Measurements from ENCODE around the gene ELMO3. TPM values are rescaled to one million over a fixed set of nuclear protein-coding genes. Genes with fewer than 3 reads are reported as not detected.

ELMO3 gene
- total and polyA plus RNA-seq, 2 of the 13 experiments (the other 11 are each of a cell fraction or from before 2014, with no cell fraction given), result 2.6 to 4.0 TPM

DNA sequence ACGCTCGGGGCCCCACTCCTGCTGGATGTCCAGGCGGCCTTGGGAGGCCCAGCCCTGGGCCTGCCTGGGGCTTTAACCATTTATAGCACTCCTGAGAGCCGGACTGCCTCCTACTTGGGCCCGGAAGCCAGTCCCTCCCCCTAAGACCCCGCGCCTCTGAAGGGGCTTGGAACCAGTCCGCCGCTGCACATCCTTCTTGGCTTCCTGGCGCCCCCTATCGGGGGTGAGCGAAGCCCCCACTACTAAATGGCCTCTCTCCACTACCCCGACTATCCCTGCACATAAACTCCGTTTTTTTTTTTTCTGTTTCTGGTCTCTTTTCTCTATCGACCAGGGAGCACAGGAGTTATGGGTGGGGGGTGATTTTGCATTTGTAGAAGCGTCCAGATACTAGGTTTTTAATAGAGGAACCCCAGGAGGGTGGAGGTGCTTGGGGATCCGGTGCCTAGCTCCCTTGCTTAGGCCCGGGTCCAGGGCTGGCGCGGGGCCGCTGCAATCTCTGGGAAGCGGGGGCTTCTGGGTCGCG, 29.2 kb upstream of the ELMO3 start (continued):
- TF ChIP-seq, protein P1, sequence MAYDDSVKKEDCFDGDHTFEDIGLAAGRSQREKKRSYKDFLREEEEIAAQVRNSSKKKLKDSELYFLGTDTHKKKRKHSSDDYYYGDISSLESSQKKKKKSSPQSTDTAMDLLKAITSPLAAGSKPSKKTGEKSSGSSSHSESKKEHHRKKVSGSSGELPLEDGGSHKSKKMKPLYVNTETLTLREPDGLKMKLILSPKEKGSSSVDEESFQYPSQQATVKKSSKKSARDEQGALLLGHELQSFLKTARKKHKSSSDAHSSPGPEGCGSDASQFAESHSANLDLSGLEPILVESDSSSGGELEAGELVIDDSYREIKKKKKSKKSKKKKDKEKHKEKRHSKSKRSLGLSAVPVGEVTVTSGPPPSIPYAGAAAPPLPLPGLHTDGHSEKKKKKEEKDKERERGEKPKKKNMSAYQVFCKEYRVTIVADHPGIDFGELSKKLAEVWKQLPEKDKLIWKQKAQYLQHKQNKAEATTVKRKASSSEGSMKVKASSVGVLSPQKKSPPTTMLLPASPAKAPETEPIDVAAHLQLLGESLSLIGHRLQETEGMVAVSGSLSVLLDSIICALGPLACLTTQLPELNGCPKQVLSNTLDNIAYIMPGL (CRISPR knock-in tag; IDR thresholded peaks at IDR 0.05; ENCODE audit: borderline replicate concordance in 1 of 2, low read depth in 1 of 2), result peak in 1 of 2 experiments; percentile 83; a peak in 2 of 4 replicates
- TF ChIP-seq ZNF501 (CRISPR knock-in tag; IDR thresholded peaks at IDR 0.05) (peak; percentile 64), ZNF563 (CRISPR knock-in tag; IDR thresholded peaks at IDR 0.05) (0 out of 2 replicates have a peak, but pooled peaks have one; percentile 35), TBX2 (CRISPR knock-in tag; IDR thresholded peaks at IDR 0.05; ENCODE audit: borderline replicate concordance) (no peak), CBFB (CRISPR knock-in tag; IDR thresholded peaks at IDR 0.05) (no peak), ZNF484 (CRISPR knock-in tag; IDR thresholded peaks at IDR 0.05; ENCODE audit: borderline replicate concordance, low read depth) (no peak), TEAD3 (CRISPR knock-in tag; optimal IDR thresholded peaks at IDR 0.05; ENCODE audit: borderline replicate concordance) (no peak), KDM5B (CRISPR knock-in tag; IDR thresholded peaks at IDR 0.05; ENCODE audit: borderline replicate concordance) (no peak)
- TF ChIP-seq, protein P2, sequence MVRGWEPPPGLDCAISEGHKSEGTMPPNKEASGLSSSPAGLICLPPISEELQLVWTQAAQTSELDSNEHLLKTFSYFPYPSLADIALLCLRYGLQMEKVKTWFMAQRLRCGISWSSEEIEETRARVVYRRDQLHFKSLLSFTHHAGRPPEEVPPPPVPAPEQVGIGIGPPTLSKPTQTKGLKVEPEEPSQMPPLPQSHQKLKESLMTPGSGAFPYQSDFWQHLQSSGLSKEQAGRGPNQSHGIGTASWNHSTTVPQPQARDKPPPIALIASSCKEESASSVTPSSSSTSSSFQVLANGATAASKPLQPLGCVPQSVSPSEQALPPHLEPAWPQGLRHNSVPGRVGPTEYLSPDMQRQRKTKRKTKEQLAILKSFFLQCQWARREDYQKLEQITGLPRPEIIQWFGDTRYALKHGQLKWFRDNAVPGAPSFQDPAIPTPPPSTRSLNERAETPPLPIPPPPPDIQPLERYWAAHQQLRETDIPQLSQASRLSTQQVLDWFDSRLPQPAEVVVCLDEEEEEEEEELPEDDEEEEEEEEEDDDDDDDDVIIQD (CRISPR knock-in tag; IDR thresholded peaks at IDR 0.05; ENCODE audit: low read depth), result no peak
- TF ChIP-seq, protein P3, sequence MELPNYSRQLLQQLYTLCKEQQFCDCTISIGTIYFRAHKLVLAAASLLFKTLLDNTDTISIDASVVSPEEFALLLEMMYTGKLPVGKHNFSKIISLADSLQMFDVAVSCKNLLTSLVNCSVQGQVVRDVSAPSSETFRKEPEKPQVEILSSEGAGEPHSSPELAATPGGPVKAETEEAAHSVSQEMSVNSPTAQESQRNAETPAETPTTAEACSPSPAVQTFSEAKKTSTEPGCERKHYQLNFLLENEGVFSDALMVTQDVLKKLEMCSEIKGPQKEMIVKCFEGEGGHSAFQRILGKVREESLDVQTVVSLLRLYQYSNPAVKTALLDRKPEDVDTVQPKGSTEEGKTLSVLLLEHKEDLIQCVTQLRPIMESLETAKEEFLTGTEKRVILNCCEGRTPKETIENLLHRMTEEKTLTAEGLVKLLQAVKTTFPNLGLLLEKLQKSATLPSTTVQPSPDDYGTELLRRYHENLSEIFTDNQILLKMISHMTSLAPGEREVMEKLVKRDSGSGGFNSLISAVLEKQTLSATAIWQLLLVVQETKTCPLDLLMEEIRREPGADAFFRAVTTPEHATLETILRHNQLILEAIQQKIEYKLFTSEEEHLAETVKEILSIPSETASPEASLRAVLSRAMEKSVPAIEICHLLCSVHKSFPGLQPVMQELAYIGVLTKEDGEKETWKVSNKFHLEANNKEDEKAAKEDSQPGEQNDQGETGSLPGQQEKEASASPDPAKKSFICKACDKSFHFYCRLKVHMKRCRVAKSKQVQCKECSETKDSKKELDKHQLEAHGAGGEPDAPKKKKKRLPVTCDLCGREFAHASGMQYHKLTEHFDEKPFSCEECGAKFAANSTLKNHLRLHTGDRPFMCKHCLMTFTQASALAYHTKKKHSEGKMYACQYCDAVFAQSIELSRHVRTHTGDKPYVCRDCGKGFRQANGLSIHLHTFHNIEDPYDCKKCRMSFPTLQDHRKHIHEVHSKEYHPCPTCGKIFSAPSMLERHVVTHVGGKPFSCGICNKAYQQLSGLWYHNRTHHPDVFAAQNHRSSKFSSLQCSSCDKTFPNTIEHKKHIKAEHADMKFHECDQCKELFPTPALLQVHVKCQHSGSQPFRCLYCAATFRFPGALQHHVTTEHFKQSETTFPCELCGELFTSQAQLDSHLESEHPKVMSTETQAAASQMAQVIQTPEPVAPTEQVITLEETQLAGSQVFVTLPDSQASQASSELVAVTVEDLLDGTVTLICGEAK (IDR thresholded peaks at IDR 0.05), result no peak
- TF ChIP-seq, protein P3 (CRISPR knock-in tag; IDR thresholded peaks at IDR 0.05), result no peak
- TF ChIP-seq, protein P4, sequence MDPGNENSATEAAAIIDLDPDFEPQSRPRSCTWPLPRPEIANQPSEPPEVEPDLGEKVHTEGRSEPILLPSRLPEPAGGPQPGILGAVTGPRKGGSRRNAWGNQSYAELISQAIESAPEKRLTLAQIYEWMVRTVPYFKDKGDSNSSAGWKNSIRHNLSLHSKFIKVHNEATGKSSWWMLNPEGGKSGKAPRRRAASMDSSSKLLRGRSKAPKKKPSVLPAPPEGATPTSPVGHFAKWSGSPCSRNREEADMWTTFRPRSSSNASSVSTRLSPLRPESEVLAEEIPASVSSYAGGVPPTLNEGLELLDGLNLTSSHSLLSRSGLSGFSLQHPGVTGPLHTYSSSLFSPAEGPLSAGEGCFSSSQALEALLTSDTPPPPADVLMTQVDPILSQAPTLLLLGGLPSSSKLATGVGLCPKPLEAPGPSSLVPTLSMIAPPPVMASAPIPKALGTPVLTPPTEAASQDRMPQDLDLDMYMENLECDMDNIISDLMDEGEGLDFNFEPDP (CRISPR knock-in tag; conservative IDR thresholded peaks at IDR 0.05), result 0 out of 2 replicates have a peak, but pooled peaks have one; percentile 20
- TF ChIP-seq, protein P5, sequence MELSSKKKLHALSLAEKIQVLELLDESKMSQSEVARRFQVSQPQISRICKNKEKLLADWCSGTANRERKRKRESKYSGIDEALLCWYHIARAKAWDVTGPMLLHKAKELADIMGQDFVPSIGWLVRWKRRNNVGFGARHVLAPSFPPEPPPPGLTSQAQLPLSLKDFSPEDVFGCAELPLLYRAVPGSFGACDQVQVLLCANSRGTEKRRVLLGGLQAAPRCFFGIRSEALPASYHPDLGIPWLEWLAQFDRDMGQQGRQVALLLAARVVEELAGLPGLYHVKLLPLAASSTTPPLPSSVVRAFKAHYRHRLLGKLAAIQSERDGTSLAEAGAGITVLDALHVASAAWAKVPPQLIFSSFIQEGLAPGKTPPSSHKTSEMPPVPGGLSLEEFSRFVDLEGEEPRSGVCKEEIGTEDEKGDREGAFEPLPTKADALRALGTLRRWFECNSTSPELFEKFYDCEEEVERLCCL (CRISPR knock-in tag; IDR thresholded peaks at IDR 0.05; ENCODE audit: borderline replicate concordance), result no peak

Measured in HepG2 (cell line).